ENCODE results near the gene HVCN1.
"Not testable (repeated sequence)": the region's sequence is repeated elsewhere in the genome, so short reads cannot be mapped to it uniquely, and the experiment has no call there.

The HVCN1 gene

DNA sequence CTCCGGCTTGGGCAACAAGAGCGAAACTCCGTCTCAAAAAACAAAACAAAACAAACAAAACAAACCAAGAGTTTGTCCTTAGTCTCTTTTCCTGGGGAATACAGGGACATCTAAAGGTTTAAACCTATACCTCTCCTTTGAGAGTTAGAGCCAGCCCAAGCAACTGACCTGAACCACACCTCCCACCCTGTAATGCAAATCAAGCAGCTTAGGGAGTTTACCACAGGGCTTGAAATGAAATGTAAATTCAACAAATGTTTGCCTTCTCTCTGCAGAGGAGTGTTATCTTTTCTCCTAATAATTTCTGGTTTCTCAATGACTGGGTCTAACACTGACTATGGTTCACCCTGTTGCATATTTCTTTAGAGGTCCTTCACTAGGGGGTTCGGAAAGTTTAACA is 37.1 kb upstream of the HVCN1 start:
- TF ChIP-seq EZH2 (IDR thresholded peaks at IDR 0.05; ENCODE audit: borderline replicate concordance, low read length) = no peak

DNA sequence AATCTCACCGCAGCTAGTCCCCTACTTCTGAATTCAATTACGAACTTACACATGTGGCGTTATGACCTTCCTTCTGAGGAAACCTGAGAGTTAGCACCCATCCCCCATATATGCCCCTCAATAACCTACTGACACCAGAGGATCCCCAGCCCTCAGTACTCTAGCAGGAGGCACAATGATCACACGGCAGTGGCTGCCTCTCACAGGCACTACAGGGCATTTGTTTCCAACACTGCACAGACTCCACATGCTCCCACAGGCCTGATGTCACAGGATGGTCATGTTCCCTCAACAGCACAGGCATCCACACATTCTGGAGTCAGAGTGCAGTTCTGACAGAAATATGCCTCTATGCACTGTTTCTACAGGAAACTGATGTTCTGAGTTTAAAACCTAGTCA is 36.4 kb upstream of the HVCN1 start:
- H3K27ac ChIP-seq (ENCODE audit: low read depth, low read length, poor library complexity, severe bottlenecking) = no peak overlapping the region

More for the DNA sequence above, 37.1 kb upstream of the HVCN1 start:
- Histone ChIP-seq H4K20me1 (ENCODE audit: insufficient read depth, low read length) (no peaks in the 10 kb centered on the region), H3K36me3 (ENCODE audit: insufficient read depth, low read length) (peaks cover 87% of the 10 kb centered on the region), H3K4me1 (ENCODE audit: insufficient read depth, low read length, severe bottlenecking) (no peaks in the 10 kb centered on the region), H2AFZ (ENCODE audit: low read length) (no peak overlapping the region), H3K27me3 (ENCODE audit: insufficient read depth, low read length) (no peaks in the 10 kb centered on the region), H3K9ac (ENCODE audit: low read length) (no peak overlapping the region), H3K79me2 (ENCODE audit: insufficient read depth, low read length) (peaks cover 14% of the 10 kb centered on the region; the same call in 1 of the 2 replicates), H3K4me3 (ENCODE audit: low read depth, low read length, poor library complexity, severe bottlenecking) (no peak overlapping the region), H3F3A (ENCODE audit: insufficient read depth, low read length) (no peaks in the 10 kb centered on the region), H3K9me2 (ENCODE audit: low read depth, low read length) (no peaks in the 10 kb centered on the region), H3K27ac (ENCODE audit: low read depth, low read length, poor library complexity, severe bottlenecking) (no peak overlapping the region), H3K4me2 (ENCODE audit: low read length) (no peak overlapping the region), H3K9me3 (ENCODE audit: low read length) (no peaks in the 10 kb centered on the region)

DNA sequence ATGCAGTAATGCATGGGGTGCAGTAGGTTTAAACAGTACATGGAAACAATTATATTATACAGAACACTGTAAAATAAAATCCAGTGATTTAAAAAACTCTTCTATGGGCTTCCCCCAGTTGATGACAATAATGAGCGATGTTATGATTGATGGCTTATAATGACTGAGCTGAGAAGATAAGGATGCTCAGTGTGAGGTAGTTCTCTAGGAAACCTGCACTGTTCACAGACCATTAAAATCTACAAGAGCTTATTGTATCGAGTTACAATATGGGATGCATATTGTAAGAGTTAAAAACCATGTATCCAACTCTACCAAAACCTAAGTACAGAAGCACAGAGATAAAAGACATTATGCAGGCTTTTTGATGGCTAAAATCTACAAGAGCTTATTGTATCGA is 34.0 kb upstream of the HVCN1 start:
- H3K4me2 ChIP-seq (ENCODE audit: low read length); H3K27me3 ChIP-seq (ENCODE audit: insufficient read depth, low read length); H2AFZ ChIP-seq (ENCODE audit: low read length); H4K20me1 ChIP-seq (ENCODE audit: insufficient read depth, low read length); H3K4me3 ChIP-seq (ENCODE audit: low read depth, low read length, poor library complexity, severe bottlenecking); H3F3A ChIP-seq (ENCODE audit: insufficient read depth, low read length); H3K9ac ChIP-seq (ENCODE audit: low read length); H3K79me2 ChIP-seq (ENCODE audit: insufficient read depth, low read length); H3K27ac ChIP-seq (ENCODE audit: low read depth, low read length, poor library complexity, severe bottlenecking); H3K9me2 ChIP-seq (ENCODE audit: low read depth, low read length); H3K4me1 ChIP-seq (ENCODE audit: insufficient read depth, low read length, severe bottlenecking); H3K9me3 ChIP-seq (ENCODE audit: low read length): not testable (repeated sequence)
- H3K36me3 ChIP-seq (ENCODE audit: insufficient read depth, low read length) = peaks cover 93% of the 10 kb centered on the region

More for the DNA sequence above, 36.4 kb upstream of the HVCN1 start:
- Histone ChIP-seq H3K4me2 (ENCODE audit: low read length) (no peak overlapping the region), H3K36me3 (ENCODE audit: insufficient read depth, low read length) (peaks cover 87% of the 10 kb centered on the region), H3K4me3 (ENCODE audit: low read depth, low read length, poor library complexity, severe bottlenecking) (no peak overlapping the region), H2AFZ (ENCODE audit: low read length) (no peak overlapping the region), H3K27me3 (ENCODE audit: insufficient read depth, low read length) (no peaks in the 10 kb centered on the region), H3F3A (ENCODE audit: insufficient read depth, low read length) (no peaks in the 10 kb centered on the region), H4K20me1 (ENCODE audit: insufficient read depth, low read length) (no peaks in the 10 kb centered on the region), H3K79me2 (ENCODE audit: insufficient read depth, low read length) (peaks cover 7% of the 10 kb centered on the region; the same call in 1 of the 2 replicates), H3K4me1 (ENCODE audit: insufficient read depth, low read length, severe bottlenecking) (no peaks in the 10 kb centered on the region), H3K9me3 (ENCODE audit: low read length) (no peaks in the 10 kb centered on the region), H3K9me2 (ENCODE audit: low read depth, low read length) (no peaks in the 10 kb centered on the region), H3K9ac (ENCODE audit: low read length) (no peak overlapping the region)
- no peak for TF ChIP-seq EZH2 (IDR thresholded peaks at IDR 0.05; ENCODE audit: borderline replicate concordance, low read length)
- TF ChIP-seq, protein P1, sequence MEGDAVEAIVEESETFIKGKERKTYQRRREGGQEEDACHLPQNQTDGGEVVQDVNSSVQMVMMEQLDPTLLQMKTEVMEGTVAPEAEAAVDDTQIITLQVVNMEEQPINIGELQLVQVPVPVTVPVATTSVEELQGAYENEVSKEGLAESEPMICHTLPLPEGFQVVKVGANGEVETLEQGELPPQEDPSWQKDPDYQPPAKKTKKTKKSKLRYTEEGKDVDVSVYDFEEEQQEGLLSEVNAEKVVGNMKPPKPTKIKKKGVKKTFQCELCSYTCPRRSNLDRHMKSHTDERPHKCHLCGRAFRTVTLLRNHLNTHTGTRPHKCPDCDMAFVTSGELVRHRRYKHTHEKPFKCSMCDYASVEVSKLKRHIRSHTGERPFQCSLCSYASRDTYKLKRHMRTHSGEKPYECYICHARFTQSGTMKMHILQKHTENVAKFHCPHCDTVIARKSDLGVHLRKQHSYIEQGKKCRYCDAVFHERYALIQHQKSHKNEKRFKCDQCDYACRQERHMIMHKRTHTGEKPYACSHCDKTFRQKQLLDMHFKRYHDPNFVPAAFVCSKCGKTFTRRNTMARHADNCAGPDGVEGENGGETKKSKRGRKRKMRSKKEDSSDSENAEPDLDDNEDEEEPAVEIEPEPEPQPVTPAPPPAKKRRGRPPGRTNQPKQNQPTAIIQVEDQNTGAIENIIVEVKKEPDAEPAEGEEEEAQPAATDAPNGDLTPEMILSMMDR (IDR thresholded peaks at IDR 0.05; ENCODE audit: low read length) = no peak

DNA sequence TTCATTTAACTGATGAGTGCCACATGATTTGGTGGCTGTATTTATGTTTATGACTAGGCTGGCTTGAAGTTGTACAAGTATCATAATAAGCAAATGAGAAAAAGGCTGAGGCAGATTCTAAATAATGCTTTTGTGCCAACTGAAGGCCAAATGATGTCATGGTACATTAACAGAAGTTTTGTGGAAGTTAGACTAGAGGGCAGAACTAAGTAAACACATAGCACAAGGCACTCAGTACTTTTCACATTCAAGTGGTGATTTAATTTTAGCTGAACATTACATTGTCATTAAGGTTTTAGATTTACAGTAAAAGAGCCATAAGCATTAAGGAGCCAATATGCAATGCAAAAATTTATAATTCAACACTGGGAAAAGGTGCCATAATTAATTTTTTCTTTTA is 32.7 kb upstream of the HVCN1 start:
- Histone ChIP-seq H3K4me1 (ENCODE audit: insufficient read depth, low read length, severe bottlenecking) (no peaks in the 10 kb centered on the region), H2AFZ (ENCODE audit: low read length) (no peak overlapping the region), H3K4me2 (ENCODE audit: low read length) (no peak overlapping the region), H3K9me3 (ENCODE audit: low read length) (no peaks in the 10 kb centered on the region), H3K27ac (ENCODE audit: low read depth, low read length, poor library complexity, severe bottlenecking) (no peak overlapping the region), H3K36me3 (ENCODE audit: insufficient read depth, low read length) (peaks cover 87% of the 10 kb centered on the region), H3K9me2 (ENCODE audit: low read depth, low read length) (no peaks in the 10 kb centered on the region), H3K79me2 (ENCODE audit: insufficient read depth, low read length) (no peaks in the 10 kb centered on the region), H3F3A (ENCODE audit: insufficient read depth, low read length) (no peaks in the 10 kb centered on the region), H3K9ac (ENCODE audit: low read length) (no peak overlapping the region), H3K4me3 (ENCODE audit: low read depth, low read length, poor library complexity, severe bottlenecking) (no peak overlapping the region), H4K20me1 (ENCODE audit: insufficient read depth, low read length) (no peaks in the 10 kb centered on the region), H3K27me3 (ENCODE audit: insufficient read depth, low read length) (no peaks in the 10 kb centered on the region)
- TF ChIP-seq, protein P1 (IDR thresholded peaks at IDR 0.05; ENCODE audit: low read length) = no peak
- no peak for TF ChIP-seq EZH2 (IDR thresholded peaks at IDR 0.05; ENCODE audit: borderline replicate concordance, low read length)
